Natural killer cell treated with Interleukin-12 subunit alpha and Interleukin-12 subunit beta and Interleukin-15 and Interleukin-18, amount 100 ng/mL, for 72 hours (primary cell): ENCODE measurements around the gene TRIM34. TPM values are rescaled to one million over a fixed set of nuclear protein-coding genes. Genes with fewer than 3 reads are reported as not detected.
A peak's percentile ranks its signal among the peaks of the same experiment; 100 is the strongest.
"Not testable (repeated sequence)": the region's sequence is repeated elsewhere in the genome, so short reads cannot be mapped to it uniquely, and the experiment has no call there.

Experiments
- ATAC-seq, 2 donors: fragments of 150-1000 bp; cut with Tn5 transposase in 1 of 2; sonication (Bioruptor Pico), chemical (Tn5 transposase) in 1 of 2; 2 replicates each; pipeline ENCODE4 v1.10.0; 2021
- DNase-seq: peaks from one replicate; pipeline ENCODE4 v3.0.0; 2022; ENCODE audit warnings: low spot score
- H3K27ac Mint-ChIP-seq, 2 donors: 1 replicate in 1 of 2; 2 replicates in 1 of 2; pipeline ENCODE4 v1.8.0; 2022; ENCODE audit warnings: mixed read lengths in 2 of 2, mild to moderate bottlenecking in 1 of 2, moderate library complexity in 1 of 2
- H3K27me3 Mint-ChIP-seq, 2 donors: 1 replicate in 1 of 2; 2 replicates in 1 of 2; pipeline ENCODE4 v1.8.0; 2022; ENCODE audit warnings: mixed read lengths in 2 of 2
- H3K36me3 Mint-ChIP-seq: one replicate; pipeline ENCODE4 v1.8.0; 2022; ENCODE audit warnings: mixed read lengths
- H3K4me1 Mint-ChIP-seq, 2 donors: 1 replicate in 1 of 2; 2 replicates in 1 of 2; pipeline ENCODE4 v1.8.0; 2022; ENCODE audit warnings: low read depth in 2 of 2, mixed read lengths in 2 of 2, mild to moderate bottlenecking in 1 of 2
- H3K4me3 Mint-ChIP-seq: one replicate; pipeline ENCODE4 v1.8.0; 2022; ENCODE audit warnings: mixed read lengths
- H3K9me3 Mint-ChIP-seq: 2 replicates; pipeline ENCODE4 v1.8.0; 2022; ENCODE audit warnings: mixed read lengths
- total RNA-seq, 2 donors: library from RNA; stranded (reverse); gene quantifications; one replicate each; pipeline ENCODE4 v1.2.3, GENCODE V29; 2022

Gene TRIM34
- total RNA-seq, 2 donors from 2014 or later: 4.3 to 6.2 TPM

GRCh38 chr11:5683620-5684019 is 58.8 kb downstream of the TRIM34 start:
- peaks cover 11% of the 10 kb centered on the region for H3K36me3 Mint-ChIP-seq
- peaks cover 39 to 41% of the 10 kb centered on the region in 2 donors for H3K4me1 Mint-ChIP-seq
- not testable (repeated sequence) for DNase-seq, H3K27me3 Mint-ChIP-seq, H3K9me3 Mint-ChIP-seq, ATAC-seq
- peak overlapping the region; percentile 92 to 100 for H3K27ac Mint-ChIP-seq
- H3K4me3 Mint-ChIP-seq: peak overlapping the region; percentile 93

- H3K27ac Mint-ChIP-seq: peak overlapping the region; percentile 92 to 100
- H3K9me3 Mint-ChIP-seq: no peaks in the 10 kb centered on the region
- peaks cover 34 to 41% of the 10 kb centered on the region in 2 donors for H3K4me1 Mint-ChIP-seq
- DNase-seq: no peak
- H3K36me3 Mint-ChIP-seq: peaks cover 6% of the 10 kb centered on the region
- peak; percentile 1 to 37 for ATAC-seq
- H3K27me3 Mint-ChIP-seq: no peaks in the 10 kb centered on the region
- H3K4me3 Mint-ChIP-seq: peak overlapping the region; percentile 93
Measured at GRCh38 chr11:5684036-5684645, 59.3 kb downstream of the TRIM34 start.

DNA sequence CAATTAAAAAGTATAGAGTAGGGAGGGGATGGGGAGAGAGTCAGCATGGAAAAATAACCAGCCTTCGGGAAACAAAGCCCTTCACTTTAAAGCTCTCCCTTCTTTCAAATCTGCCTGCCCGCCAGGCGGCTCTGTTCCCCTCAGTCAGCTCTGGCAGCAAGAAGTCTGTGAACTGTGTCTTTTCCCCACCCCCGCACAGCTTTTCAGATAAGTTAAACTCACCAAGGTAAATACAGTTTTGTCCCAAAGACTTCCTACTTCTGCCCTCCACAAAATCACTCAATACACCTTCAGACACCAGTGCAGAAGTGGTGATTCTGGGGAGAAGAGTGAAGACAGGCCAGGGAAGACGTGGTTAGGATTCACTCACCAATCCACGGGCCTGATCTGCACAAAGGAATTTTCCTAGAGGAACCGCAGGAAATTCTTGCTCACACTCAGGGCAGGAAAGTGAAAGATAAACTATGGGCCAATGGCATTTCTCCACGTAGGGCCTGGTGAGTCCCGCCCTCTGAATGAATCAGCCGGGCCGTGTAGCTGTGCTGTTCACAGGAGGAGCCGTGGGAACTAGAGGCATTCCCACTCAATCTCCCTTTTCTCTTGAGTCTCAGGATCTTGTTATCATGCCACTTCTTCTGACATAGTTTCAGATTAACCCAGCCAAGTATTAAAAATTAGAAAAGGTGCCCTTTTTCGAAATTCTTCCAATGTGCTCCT is 60.0 kb downstream of the TRIM34 start, which contains the start of gene TRIM5:
Gene TRIM5, minus strand, starts transcription at position 429 of the 717 bp plus-strand sequence. CDS start 4,897 bp downstream, outside the sequence.
- H3K36me3 Mint-ChIP-seq: no peaks in the 10 kb centered on the region
- ATAC-seq (peak; percentile 90 to 96), DNase-seq (peak; percentile 87)
- H3K27ac Mint-ChIP-seq: peak within 1 kb of the TSS; percentile 92 to 100
- H3K27me3 Mint-ChIP-seq: no peaks in the 10 kb centered on the region
- peak within 1 kb of the TSS; percentile 93 for H3K4me3 Mint-ChIP-seq
- peaks cover 35 to 42% of the 10 kb centered on the region in 2 donors for H3K4me1 Mint-ChIP-seq
- H3K9me3 Mint-ChIP-seq: no peaks in the 10 kb centered on the region

- ATAC-seq (no peak), DNase-seq (no peak)
- Mint-ChIP-seq H3K4me1 (peaks cover 44 to 58% of the 10 kb centered on the region in 2 donors), H3K27ac (no peak overlapping the region), H3K36me3 (no peaks in the 10 kb centered on the region), H3K4me3 (no peak overlapping the region), H3K27me3 (no peaks in the 10 kb centered on the region), H3K9me3 (no peaks in the 10 kb centered on the region)
Measured at GRCh38 chr11:5686426-5686825, 61.6 kb downstream of the TRIM34 start.

DNA sequence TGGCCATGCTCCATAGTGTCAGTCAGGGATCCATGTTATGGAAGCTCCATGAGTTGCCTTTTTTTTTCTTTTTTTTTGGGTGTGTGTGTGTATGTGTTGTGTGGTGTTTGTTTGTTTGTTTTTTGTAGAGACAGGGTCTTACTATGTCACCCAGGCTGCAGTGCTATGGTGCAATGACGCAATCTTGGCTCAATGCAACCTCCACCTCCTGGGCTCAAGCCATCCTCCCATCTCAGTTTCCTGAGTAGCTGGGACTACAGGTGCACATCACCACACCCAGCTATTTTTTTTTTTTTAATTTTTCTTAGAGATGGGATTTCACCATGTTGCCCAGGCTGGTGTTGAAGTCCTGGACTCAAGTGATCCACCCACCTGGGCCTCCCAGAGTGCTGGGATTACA is 63.7 kb downstream of the TRIM34 start:
- ATAC-seq (no peak), DNase-seq (no peak)
- H3K4me1 Mint-ChIP-seq: peaks cover 53 to 66% of the 10 kb centered on the region in 2 donors
- peak overlapping the region; percentile 84 to 91 for H3K27ac Mint-ChIP-seq
- no peaks in the 10 kb centered on the region for H3K9me3 Mint-ChIP-seq
- peak overlapping the region; percentile 41 for H3K4me3 Mint-ChIP-seq
- no peaks in the 10 kb centered on the region for H3K27me3 Mint-ChIP-seq
- H3K36me3 Mint-ChIP-seq: no peaks in the 10 kb centered on the region

- Mint-ChIP-seq H3K9me3 (no peaks in the 10 kb centered on the region), H3K4me1 (peaks cover 48 to 61% of the 10 kb centered on the region in 2 donors), H3K4me3 (peak within 1 kb of the TSS; percentile 94), H3K27me3 (no peaks in the 10 kb centered on the region), H3K27ac (peak within 1 kb of the TSS; percentile 84 to 91), H3K36me3 (no peaks in the 10 kb centered on the region)
- ATAC-seq (peak; percentile 80 to 85), DNase-seq (peak; percentile 68)
Measured at GRCh38 chr11:5689551-5689983, 64.8 kb downstream of the TRIM34 start, which contains the start of gene TRIM22. TSS of gene TRIM22 (plus strand) at chr11:5689790. CDS start at chr11:5696233, 6,443 bp downstream.

- peaks cover 46 to 61% of the 10 kb centered on the region in 2 donors for H3K4me1 Mint-ChIP-seq
- ATAC-seq: no peak
- H3K9me3 Mint-ChIP-seq: no peaks in the 10 kb centered on the region
- H3K27me3 Mint-ChIP-seq: no peaks in the 10 kb centered on the region
- peak overlapping the region; percentile 94 for H3K4me3 Mint-ChIP-seq
- DNase-seq: no peak
- H3K36me3 Mint-ChIP-seq: no peaks in the 10 kb centered on the region
- peak overlapping the region; percentile 84 to 91 for H3K27ac Mint-ChIP-seq
Measured at GRCh38 chr11:5690216-5690615, 65.4 kb downstream of the TRIM34 start.

GRCh38 chr11:5690736-5691135 is 65.9 kb downstream of the TRIM34 start:
- Mint-ChIP-seq H3K36me3 (no peaks in the 10 kb centered on the region), H3K27me3 (no peaks in the 10 kb centered on the region), H3K4me3 (peak overlapping the region; percentile 94), H3K4me1 (peaks cover 46 to 62% of the 10 kb centered on the region in 2 donors), H3K27ac (peak overlapping the region; percentile 84 to 91), H3K9me3 (no peaks in the 10 kb centered on the region)
- ATAC-seq (peak; percentile 31 to 40), DNase-seq (no peak)

DNA sequence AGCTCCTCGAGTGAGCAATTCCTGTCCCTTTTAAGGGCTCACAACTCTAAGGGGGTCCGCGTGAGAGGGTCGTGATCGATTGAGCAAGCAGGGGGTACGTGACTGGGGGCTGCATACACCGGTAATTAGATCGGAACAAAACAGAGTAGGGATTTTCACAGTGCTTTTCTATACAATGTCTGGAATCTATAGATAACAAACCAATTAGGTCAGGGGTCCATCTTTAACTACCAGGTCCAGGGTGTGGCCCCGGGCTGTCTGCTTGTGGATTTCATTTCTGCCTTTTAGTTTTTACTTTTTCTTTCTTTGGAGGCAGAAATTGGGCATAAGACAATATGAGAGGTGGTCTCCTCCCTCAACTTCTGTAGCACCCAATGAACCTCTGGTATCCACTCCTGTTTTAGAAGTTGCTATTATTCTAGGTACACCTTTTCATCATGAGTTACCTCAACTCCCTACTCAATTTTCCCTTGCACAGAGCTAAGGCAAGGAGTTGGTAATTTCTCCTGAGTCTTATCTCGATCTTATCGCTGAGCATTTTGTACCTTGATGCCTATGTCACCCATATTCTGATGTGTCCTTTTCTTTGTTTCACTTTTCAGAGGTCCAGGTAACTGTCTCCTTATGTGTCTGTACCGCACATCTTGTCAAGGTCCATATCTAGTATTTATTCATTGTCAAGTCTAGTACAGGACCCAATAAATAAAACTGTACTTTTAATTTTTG is 66.6 kb downstream of the TRIM34 start:
- H3K9me3 Mint-ChIP-seq, H3K36me3 Mint-ChIP-seq, DNase-seq, H3K27me3 Mint-ChIP-seq, ATAC-seq: not testable (repeated sequence)
- Mint-ChIP-seq H3K27ac (peak overlapping the region; percentile 84 to 91), H3K4me3 (peak overlapping the region; percentile 94), H3K4me1 (peaks cover 48 to 68% of the 10 kb centered on the region in 2 donors)

DNA sequence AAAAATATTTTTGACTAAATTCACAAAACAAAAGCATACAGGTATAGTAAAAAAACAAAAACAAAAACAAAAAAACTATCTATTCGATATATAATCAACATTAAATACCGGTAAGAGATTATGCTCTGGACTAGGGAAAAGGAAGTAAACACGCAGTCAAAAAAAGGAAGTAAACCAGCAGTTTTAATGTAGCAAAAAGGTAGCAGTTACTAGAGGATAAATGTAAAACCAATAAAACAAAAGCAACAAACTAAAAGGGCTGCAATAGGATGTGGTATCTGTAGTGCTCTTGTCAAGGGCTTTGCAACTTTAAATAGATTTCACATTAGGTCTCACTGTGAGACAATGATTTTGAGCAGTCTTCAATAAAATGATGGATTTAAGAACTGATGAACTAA is 67.2 kb downstream of the TRIM34 start:
- H3K9me3 Mint-ChIP-seq: no peaks in the 10 kb centered on the region
- peaks cover 50 to 72% of the 10 kb centered on the region in 2 donors for H3K4me1 Mint-ChIP-seq
- H3K27ac Mint-ChIP-seq: peak overlapping the region; percentile 84 to 91
- H3K27me3 Mint-ChIP-seq: no peaks in the 10 kb centered on the region
- peaks cover 9% of the 10 kb centered on the region for H3K36me3 Mint-ChIP-seq
- no peak for DNase-seq
- peak overlapping the region; percentile 94 for H3K4me3 Mint-ChIP-seq
- no peak for ATAC-seq

Other genes with a start within 250 kb of the TRIM34 start
- not detected for gene OR51M1, start 241.2 kb upstream of the TRIM34 start, total RNA-seq
- not detected for gene OR51Q1, start 202.9 kb upstream of the TRIM34 start, total RNA-seq
- gene OR51I1, start 183.5 kb upstream of the TRIM34 start, total RNA-seq: not detected
- not detected for gene OR51I2, start 175.7 kb upstream of the TRIM34 start, total RNA-seq
- not detected for gene OR52D1, start 136.3 kb upstream of the TRIM34 start, total RNA-seq
- not detected for gene UBQLN3, start 115.0 kb upstream of the TRIM34 start, total RNA-seq
- gene UBQLNL, start 108.3 kb upstream of the TRIM34 start, total RNA-seq: under 1 TPM in 1 of 2 donors, not detected in 1; 0.17 TPM
- not detected for gene OR52H1, start 76.5 kb upstream of the TRIM34 start, total RNA-seq
- not detected for gene OR52B6, start 44.1 kb upstream of the TRIM34 start, total RNA-seq
- under 1 TPM in 1 of 2 donors, not detected in 1; 0.31 TPM for gene TRIM6, start 28.4 kb upstream of the TRIM34 start, total RNA-seq
- gene TRIM5, start 60.1 kb downstream of the TRIM34 start, total RNA-seq: 10 to 100 TPM; 12.4 to 16.4 TPM
- gene TRIM22, start 64.8 kb downstream of the TRIM34 start, total RNA-seq: 100 to 1,000 TPM in 1 of 2 donors, 10 to 100 TPM in 1; 89.3 to 144 TPM
- under 1 TPM in 1 of 2 donors, not detected in 1; 0.21 TPM for gene OR56B1, start 111.4 kb downstream of the TRIM34 start, total RNA-seq
- under 1 TPM; 0.38 to 0.45 TPM for gene OR52N4, start 129.2 kb downstream of the TRIM34 start, total RNA-seq
- gene OR52N5, start 158.4 kb downstream of the TRIM34 start, total RNA-seq: not detected
- gene OR52N1, start 166.3 kb downstream of the TRIM34 start, total RNA-seq: not detected
- gene OR52N2, start 183.9 kb downstream of the TRIM34 start, total RNA-seq: not detected
- not detected for gene OR52E6, start 216.9 kb downstream of the TRIM34 start, total RNA-seq
- not detected for gene OR52E8, start 232.7 kb downstream of the TRIM34 start, total RNA-seq